Measurements from ENCODE around the gene TANC1. TPM values are rescaled to one million over a fixed set of nuclear protein-coding genes. Genes with fewer than 3 reads are reported as not detected.

TANC1 gene
- total and polyA plus RNA-seq, 2 donors (not counting 3 experiments of a cell fraction or from before 2014, with no cell fraction given): 58.9 to 99.4 TPM

DNA sequence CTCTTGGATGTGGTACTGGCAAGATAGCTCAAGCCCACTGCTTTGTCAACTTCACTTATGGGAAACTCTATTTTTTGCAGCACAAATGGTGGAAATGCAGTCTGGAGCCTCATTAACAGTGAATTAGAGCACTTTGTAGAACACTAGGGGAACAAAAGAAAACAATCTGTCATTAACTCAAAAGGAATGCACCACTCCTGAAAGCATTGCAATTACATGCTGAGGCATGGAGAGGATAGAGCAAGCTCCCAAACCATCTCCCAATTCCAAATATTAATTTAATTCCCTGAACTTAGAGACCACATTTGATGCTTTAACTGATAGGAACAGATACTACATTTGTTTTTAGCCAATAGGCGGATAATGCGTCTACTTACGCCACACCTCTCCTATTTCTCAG lies 32.8 kb upstream of the TANC1 start:
- H3K79me2 ChIP-seq (ENCODE audit: control insufficient read depth, insufficient read depth, low read length): no peaks in the 10 kb centered on the region
- no peak overlapping the region for H3K4me3 ChIP-seq (replicated peaks in 1 of 3; ENCODE audit: insufficient read depth in 1 of 3, low read depth in 1 of 3, low read length in 3 of 3)
- CTCF ChIA-PET: interaction anchor here (1.4 kb wide), 1 partner anchor 183 kb away, joined by 6 read pairs; no protein-coding TSS in a partner anchor
- no peak overlapping the region for H3K27ac ChIP-seq (ENCODE audit: insufficient read depth, low read depth, low read length)
- no peak overlapping the region for H2AFZ ChIP-seq (ENCODE audit: low read depth, low read length)
- TF ChIP-seq EZH2 (IDR thresholded peaks at IDR 0.05; ENCODE audit: borderline replicate concordance, low read depth, low read length, severe bottlenecking) (no peak), GATA2 (IDR thresholded peaks at IDR 0.05; ENCODE audit: insufficient read depth, insufficient read length, low read depth, low read length) (no peak), JUN (IDR thresholded peaks at IDR 0.05; ENCODE audit: borderline replicate concordance, insufficient read depth, insufficient read length, low read depth) (no peak), MAX (IDR thresholded peaks at IDR 0.05; ENCODE audit: insufficient read depth, insufficient read length) (no peak), POLR2A (IDR thresholded peaks at IDR 0.05; ENCODE audit: low read depth, low read length) (no peak), MYC (IDR thresholded peaks at IDR 0.05; ENCODE audit: low read depth, low read length) (no peak), POLR2AphosphoS5 (IDR thresholded peaks at IDR 0.05; ENCODE audit: insufficient read depth, low read depth, low read length) (no peak), FOS (IDR thresholded peaks at IDR 0.05; ENCODE audit: borderline replicate concordance, insufficient read depth, low read length) (no peak)
- TF ChIP-seq, protein P1, sequence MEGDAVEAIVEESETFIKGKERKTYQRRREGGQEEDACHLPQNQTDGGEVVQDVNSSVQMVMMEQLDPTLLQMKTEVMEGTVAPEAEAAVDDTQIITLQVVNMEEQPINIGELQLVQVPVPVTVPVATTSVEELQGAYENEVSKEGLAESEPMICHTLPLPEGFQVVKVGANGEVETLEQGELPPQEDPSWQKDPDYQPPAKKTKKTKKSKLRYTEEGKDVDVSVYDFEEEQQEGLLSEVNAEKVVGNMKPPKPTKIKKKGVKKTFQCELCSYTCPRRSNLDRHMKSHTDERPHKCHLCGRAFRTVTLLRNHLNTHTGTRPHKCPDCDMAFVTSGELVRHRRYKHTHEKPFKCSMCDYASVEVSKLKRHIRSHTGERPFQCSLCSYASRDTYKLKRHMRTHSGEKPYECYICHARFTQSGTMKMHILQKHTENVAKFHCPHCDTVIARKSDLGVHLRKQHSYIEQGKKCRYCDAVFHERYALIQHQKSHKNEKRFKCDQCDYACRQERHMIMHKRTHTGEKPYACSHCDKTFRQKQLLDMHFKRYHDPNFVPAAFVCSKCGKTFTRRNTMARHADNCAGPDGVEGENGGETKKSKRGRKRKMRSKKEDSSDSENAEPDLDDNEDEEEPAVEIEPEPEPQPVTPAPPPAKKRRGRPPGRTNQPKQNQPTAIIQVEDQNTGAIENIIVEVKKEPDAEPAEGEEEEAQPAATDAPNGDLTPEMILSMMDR (IDR thresholded peaks at IDR 0.05; ENCODE audit: extremely low read depth in 1 of 2, insufficient read depth in 1 of 2, low read depth in 1 of 2, low read length in 2 of 2): no peak
- DNase-seq (ENCODE audit: low read depth, low spot score) (no peak), FAIRE-seq (no peak)
- H3K9ac ChIP-seq (replicated peaks; ENCODE audit: extremely low read depth, insufficient read depth, low read length): no peak overlapping the region
- intact Hi-C loops (cut with micrococcal nuclease) (no loop called here), dilution Hi-C loops (cut with MboI; ENCODE audit: extremely low pct_ligation_motif_present, low sequenced_read_pairs) (no loop called here)
- no peak overlapping the region for H3K4me2 ChIP-seq (ENCODE audit: insufficient read depth, low read length)
- H3K9me3 ChIP-seq (replicated peaks; ENCODE audit: control insufficient read depth, insufficient read depth, low read length): no peaks in the 10 kb centered on the region
- POLR2A ChIA-PET: no interaction called here
- no peaks in the 10 kb centered on the region for H3K9me1 ChIP-seq (replicated peaks; ENCODE audit: control insufficient read depth, extremely low read depth, insufficient read depth, low read length)
- H3K36me3 ChIP-seq (ENCODE audit: control insufficient read depth in 2 of 2, extremely low read depth in 1 of 2, insufficient read depth in 2 of 2, low read length in 2 of 2): no peaks in the 10 kb centered on the region
- no peaks in the 10 kb centered on the region for H3K27me3 ChIP-seq (ENCODE audit: control insufficient read depth in 2 of 2, insufficient read depth in 2 of 2, low read length in 2 of 2)
- no TSS peak for BruUV-seq (replicated peaks)
- H4K20me1 ChIP-seq (replicated peaks; ENCODE audit: control insufficient read depth, extremely low read depth, insufficient read depth, low read length): no peaks in the 10 kb centered on the region
- peaks cover 29% of the 10 kb centered on the region for H3K4me1 ChIP-seq (ENCODE audit: control insufficient read depth, extremely low read depth, insufficient read depth, low read length)
